D341Med (cell line): ENCODE data around the gene CDC25A.
"Not testable (repeated sequence)": the region's sequence is repeated elsewhere in the genome, so short reads cannot be mapped to it uniquely, and the experiment has no call there.

Experiments used
- DNase-seq: peaks from one replicate; pipeline ENCODE4 v3.0.0; 2012; ENCODE audit warnings: low spot score

The CDC25A gene

DNA sequence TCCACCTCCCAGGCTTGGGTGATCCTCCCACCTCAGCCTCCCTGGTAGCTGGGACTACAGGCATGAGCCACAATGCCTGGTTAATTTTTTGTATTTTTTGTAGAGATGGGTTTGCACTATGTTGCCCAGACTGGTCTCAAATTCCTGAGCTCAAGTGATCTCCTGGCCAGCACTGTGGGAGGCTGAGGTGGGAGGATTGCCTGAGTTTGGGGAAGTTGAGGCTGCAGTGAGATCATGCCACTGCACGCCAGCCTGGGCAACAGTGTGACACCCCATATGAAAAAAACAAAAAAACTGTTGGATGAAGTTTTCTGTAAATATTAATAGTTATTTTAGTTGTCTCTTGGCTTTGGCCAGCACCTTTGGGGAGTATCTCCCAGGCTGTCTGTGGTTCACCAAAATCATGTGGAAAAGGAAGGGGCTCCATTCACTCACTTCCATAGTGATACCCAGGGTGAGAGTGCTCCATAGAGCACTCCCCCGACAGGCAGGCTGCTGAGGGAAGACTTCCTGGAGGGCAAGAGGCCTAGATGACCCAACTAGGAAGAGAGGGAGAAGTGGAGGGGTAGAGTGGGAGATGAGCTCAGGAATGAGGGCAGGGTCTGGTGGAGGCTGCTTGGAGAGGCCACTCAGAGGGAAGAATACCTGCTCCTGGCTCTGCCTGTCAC lies 47.1 kb downstream of the CDC25A start:
- no peak for DNase-seq

DNA sequence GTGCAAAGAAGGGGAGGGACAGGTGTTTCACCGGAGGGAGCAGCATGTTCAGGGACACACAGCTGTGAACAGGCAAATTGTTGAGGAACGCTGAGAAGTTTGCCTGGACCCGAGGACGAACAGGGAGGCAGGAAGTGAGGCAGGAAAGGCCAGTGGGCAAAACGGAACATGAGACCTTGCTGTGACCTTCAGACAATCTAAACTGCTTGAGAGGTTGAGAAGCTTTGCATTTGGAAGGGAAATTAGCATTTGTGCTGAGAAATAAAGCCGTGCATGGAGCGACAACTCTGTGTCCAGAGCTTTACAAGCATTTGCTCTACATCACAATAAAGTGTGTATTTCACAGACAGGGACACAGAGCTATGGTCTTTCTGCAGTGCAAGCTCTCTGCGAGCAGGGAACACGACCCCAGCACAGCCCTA lies 47.9 kb downstream of the CDC25A start:
- no peak for DNase-seq

DNA sequence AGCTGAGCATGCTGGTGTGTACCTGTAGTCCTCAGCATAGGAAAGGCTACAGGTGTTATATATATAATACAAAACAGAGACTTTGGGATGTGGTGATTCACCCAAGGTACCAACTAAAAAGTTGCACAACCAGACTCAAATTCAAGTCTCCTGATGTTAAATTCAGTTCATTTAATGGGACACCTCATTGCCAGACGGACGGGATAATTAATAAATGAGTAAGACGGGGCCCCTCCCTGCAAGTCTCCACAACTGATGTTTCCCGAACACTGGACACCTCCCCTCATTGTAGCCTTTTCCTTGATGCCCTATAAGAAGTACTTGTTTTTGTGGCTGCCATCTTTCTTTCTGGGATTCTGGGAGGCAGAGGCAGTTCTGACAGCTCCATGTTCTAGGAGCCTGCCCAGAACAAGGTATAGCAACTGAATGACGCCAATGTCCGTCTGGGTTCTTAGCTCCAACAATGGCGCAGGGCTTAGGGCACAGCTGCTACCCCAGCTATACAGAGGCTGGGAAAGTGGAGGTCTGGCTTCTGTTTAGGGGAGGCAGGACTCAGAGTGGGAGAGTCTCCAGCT lies 50.7 kb downstream of the CDC25A start:
- no peak for DNase-seq

DNA sequence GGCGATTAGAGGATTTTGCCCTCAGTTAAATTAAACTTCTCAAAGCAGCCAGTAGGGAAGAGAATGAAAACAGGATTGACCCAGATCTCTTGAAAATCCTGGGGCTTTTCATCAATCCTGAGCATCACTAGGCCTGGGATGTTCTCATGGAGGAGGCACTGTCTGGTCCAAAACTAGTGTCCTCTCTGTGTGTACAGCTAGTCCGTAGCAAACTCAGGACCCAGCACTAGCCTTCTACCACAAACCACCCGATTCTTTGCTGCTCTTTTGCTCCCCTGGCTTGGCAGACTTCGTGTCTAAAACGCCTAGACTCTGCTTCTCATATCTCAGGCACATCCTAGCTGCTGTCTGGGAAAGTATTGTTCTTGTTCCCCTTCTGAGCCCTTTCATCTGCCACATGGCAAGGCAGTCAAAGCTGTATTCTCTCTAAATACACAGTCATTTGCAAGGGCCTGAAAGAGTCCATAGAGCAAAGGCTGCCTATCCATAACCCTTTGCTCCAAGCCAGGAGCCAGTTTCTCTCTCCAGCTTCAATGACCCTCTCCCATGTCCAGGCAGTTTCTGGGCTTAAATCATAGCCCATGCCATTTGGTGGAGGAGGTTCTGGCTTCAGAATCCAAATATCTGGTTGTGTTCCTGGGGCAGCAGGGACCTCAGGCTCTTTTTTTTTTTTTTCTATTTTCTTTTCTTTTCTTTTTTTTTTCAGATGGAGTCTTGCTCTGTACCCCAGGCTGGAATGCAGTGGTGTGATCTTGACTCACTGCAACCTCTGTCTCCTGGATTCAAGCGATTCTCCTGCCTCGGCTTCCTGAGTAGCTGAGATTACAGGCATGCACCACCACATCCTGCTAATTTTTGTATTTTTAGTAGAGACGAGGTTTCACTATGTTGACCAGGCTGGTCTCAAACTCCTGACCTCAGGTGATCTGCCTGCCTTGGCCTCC lies 52.4 kb downstream of the CDC25A start:
- DNase-seq: no peak

DNA sequence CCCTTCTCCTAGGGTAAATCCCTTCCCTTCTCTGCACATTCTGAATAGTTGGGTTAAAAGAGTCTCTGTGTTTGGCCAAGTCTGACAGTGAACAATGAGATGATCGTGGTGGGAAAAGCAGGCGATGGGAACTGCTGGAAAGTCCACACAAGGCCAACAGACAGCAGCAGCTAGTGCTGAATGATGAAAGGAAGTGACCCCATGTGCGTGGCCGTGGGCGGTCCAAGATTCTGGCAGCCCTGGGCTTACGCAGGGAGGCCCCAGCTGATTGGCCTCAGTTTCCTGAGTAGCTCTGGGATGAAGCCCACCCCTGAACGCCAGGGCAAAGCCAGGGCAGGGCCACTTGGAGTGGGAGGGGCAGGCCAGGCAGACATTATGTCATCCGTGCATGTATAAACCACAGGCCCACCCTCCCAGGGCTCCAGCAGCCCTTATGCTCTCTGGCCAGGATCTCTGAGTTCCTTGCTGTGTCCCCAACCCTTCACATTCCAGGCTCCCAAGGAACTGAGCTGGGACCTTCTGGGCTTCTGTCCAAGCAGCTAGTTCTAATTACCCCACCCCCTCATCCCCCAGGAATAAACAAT lies 57.8 kb downstream of the CDC25A start:
- no peak for DNase-seq

DNA sequence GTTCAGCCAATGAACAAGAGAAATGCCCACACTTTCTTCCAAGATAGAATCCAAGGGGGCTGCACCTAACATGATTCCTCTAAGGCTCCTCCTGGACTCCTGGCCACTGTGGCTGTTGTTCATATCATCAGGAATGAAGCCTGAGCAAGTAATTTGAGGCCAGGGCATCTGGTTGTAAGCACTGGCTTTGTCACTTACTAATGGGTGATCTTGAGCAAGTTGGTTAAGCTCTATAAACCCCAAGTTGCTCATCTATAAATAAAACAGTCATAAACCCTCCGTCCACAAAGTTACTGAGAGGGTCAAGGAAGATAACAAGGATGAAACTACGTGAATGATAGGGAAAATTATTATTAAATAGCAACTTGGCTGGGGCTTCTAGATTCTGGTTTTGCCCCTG lies 58.3 kb downstream of the CDC25A start:
- DNase-seq: no peak

DNA sequence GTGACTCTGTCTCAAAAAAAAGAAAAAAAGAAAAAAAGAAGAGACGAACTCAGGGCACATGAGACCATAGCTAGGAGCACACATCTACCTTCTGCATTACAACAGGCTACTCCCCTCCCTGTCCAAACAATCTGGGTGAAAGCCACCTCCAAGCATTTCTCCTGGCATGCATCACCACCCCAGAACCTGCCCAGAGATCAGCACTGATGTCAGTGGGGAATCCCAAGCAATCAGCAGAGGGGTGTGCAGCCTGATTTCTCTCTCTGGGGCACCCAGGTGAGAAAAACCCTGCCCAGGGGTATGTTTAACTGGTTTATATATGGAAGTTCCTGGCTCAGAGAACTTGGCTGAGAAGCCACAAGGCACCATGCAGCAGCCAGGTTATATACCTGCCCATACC lies 59.4 kb downstream of the CDC25A start:
- DNase-seq: no peak

DNA sequence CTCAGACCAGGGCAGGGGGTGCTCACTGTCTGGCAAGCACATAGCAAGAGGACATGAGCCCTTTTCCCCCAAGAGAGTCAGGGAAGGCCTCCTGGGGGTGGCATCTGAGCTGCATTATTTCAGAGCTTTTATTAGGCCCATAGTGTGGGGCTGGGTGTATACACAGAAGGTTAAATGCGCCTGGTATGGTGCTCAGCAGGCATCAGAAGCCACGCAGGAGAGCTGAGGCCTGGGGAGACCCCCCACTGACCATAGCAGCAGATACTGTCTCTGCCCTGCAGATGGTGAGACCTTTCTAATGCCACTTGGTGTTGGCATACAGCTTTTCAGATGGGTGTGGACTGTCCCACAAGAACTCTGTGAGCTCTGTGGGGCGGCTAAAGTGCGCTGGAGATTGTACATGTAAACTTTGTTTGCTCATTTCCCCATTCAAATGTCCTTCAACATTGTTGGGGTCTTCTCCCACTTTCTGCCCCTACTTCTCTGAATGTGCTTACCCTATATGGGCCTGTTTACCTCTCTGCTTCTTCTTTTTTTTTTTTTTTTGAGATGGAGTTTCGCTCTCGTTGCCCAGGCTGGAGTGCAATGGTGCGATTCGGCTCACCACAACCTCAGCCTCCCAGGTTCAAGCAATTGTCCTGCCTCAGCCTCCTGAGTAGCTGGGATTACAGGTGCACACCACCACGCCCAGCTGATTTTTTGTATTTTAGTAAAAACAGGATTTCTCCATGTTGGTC lies 62.2 kb downstream of the CDC25A start:
- DNase-seq: no peak

DNA sequence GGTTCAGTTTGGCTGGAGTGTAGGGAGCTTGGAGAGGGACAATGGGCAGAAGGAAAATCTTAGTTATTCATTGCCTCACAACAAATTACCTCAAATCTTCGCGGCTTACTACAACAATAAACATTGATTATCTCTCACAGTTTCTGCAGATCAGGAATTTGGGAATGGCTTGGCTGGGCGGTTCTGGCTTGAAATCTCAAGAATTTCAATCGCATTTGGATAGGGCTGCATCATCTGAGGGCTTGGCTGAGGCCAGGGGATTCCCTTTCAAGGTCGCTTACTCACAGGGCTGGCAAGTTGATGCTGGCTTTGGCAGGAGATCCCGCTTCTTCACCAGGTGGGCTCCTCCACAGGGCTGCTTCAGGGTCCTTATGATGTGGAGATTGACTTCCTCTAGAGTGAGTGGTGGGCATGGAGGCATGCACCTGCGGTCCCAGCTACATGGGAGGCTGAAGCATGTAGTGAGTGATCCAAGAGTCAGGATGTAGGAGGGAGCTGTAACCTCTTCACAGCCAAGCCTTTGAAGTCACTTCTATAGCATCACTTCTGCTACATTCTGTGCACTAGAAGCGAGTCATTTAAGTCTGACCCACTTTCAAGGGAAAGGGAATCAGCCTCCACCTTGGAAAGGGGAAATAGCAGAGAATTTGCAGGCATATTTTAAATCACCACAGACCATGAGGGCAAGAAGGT lies 63.1 kb downstream of the CDC25A start:
- no peak for DNase-seq

DNA sequence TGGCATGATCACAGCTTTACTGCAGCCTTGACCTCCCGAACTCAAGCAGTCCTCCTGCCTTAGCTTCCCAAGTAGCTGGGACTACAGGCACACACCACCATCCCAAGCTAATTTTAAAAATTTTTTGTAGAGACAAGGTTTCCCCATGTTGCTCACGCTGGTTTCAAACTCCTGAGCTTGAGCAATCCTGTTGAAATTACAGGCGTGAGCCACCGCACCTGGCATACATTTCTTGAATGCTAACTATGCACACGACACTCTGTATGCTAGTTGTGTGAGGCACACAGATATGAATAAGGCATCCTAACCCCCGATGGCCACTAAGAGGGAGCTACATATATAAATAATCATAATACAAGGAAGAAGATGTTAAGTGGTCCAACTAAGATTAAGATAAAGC lies 64.9 kb downstream of the CDC25A start:
- no peak for DNase-seq

DNA sequence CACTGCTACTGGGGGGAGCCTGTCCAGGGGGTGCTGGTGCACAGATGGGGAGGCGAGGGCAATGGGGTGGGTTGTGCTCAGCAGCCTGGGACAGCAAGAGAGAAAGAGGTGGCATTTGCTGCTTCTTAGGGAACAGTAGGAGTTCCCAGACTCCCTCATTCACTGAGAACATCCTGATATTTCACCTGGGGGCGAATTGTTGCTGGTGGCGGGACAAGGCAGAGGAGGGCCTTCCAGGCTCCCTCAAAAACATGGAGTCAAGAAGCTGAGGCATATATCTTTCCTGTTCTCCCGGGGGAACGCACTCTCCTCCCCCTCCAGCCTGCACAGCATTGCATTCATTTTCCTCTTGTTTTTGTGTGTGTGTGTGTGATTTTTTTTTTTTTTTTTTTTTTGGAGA lies 65.7 kb downstream of the CDC25A start:
- DNase-seq: no peak

DNA sequence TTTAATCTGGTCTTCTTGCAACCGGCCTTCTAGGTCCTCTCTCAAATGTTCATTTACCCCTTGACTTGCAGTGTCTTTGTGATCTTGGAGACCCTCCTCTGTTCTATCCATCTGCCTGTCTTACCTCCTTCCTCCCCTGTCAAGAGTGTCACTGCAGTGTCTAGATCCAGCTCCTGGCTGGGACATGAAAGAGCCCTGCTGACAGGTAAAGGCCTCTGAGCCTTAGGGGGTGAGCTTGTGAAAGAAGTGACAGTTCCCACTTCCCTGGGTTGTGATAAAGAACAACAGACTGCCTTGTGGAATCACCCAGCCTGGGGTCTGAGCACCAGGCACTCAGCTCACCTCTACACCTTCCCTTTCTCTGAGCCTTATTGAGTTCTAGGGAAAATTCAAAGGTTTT lies 68.0 kb downstream of the CDC25A start:
- no peak for DNase-seq

DNA sequence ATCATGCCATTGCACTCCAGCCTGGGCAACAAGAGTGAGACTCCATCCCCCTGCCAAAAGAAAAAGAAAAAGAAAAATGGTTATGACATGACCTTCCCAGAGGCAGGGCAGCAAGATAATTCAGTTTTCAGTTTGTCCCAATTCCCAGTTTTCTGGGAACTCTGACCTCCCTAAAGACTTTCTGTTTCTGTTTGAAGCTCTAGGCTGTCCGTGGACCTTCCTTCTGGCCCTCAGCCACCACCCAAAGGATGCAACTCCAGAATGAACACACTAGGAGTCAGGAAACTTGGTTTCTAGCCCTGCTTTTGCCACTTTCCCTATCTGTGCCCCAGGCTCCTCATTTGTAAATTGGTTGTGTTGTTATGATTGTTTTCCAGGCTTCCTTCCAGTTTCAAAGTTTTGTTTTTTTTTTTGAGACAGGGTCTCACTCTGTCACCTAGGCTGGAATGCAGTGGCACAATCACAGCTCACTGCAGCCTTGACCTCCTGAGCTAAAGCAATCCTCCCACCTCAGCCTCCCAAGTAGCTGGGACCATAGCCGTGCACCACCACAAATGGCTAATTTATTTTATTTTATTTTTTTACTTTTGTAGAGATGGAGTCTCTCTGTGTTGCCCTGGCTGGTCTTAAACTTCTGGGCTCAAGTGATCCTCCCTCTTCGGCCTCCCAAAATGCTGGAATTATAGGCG lies 68.6 kb downstream of the CDC25A start:
- no peak for DNase-seq

DNA sequence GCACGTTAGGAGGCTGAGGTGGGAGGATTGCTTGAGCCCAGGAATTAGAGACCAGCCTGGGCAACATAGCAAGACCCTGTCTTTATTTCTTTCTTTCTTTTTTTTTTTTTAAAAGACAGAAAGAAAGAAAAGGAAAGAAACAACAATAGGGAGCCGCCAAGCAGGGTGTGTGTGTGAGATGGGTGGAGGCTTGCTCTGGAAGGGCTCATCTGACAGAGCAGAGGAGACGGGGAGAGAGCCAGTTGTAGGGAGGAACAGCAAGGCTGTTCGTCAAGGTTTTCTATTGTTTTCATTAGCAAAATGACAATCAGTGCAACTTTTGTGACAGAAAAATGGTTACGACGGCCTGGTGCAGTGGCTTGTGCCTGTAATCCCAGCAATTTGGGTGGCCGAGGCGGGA lies 69.3 kb downstream of the CDC25A start:
- DNase-seq: no peak

DNA sequence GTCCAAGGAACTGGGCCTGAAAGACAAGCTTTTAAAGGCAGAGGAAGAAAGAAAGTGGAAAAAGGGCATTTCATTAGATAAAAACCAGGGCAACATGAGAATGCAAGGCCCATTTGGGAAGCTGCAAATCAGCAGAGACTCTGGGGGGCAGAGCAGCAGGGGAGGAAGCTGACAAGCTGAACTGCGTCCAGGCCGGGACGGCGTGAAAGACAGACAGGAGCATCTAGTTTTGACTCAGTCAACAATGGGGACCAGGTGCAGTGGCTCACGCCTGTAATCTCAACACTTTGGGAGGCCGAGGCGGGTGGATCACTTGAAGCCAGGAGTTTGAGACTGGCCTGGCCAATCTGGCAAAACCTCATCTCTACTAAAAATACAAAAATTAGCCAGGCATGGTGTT lies 69.9 kb downstream of the CDC25A start:
- DNase-seq: no peak

DNA sequence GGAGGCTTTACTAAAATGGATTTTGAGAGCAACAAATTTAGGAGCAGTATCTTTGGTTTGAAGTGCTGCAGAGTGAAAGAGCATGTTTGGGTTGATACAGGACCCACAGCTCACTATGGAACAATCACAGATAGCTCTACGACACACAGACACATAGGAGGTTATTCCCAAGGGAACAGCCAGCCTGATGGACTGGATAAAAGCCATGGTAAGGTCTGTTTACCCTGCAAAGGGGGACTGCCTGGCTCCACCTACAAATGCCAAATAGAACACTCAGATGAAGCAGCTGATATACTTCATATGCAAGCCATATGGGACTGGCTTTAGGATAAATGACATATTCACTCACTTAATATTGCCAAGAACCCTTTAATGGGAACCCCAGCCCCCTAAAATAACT lies 75.4 kb downstream of the CDC25A start:
- no peak for DNase-seq

DNA sequence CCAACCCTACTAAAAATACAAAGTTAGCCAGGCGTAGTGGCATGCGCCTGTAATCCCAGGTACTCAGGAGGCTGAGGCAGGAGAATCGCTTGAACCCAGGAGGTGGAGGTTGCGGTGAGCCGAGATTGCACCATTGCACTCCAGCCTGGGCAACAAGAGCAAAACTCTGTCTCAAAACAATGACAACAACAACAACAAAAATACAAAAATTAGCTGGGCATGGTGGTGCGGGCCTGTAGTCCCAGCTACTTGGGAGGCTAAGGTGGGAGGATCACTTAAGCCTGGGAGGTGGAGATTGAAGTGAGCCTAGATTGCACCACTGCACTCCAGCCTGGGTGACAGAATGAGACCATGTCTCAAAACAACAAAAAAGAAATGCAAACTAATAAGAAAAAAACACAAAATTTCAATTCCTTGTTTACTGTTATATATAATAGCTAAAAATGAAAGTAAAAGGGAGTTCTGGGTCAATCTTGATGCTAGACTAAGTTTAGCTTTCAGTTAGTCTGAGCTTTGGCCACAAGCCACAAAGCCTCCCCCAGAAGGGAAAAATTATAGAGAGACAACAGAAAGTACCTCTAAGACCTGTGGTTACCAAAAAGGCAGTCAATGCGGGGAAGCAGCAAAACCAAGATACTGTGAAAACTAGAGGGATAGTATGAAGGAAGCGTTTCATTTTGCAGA lies 76.0 kb downstream of the CDC25A start:
- not testable (repeated sequence) for DNase-seq

DNA sequence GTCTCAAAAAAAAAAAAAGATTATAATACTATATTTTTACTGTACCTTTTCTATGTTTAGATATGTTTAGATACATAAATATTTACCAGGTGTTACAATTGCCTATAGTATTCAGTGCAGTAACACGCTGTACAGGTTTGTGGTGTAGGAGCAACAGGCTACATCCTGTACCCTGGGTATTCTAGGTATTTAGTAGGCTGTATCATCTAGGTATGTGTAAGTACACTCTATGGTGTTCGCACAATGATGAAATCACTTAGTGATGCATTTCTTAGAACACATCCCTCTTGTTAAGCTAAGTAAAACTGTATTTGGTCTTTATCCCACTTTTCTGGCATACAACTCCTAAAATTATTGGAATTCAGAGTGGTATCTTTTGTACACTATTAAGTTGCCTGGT lies 77.8 kb downstream of the CDC25A start:
- DNase-seq: no peak

DNA sequence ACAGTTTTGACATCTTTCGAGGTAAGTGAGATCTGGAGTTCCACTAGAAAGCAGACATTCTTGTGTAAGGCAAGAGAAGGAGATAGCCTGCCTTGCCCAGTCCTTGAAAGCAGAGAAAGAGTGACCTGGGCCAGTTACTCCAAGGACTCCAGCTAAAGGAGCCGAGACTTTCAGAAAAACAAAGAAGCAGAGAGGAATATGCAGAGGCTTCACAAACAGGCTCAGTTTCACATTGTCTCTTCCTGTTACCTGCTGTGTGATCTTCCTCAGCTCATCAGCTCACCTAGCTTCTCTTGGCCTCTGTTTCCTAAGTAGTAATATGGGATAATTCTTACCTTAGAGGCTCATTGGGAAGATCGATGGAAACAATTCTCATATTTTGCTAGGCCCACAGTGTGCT lies 81.0 kb downstream of the CDC25A start:
- DNase-seq: no peak
